DOHH2 (cell line): ENCODE measurements around the gene DSCAML1.

Experiments used
- H3F3A ChIP-seq: fragments of 200-600 bp; sonication (generic), shearing (Covaris generic); 2 replicates; pipeline ENCODE4 v1.6.0; 2016; ENCODE audit warnings: antibody characterized with exemption, mild to moderate bottlenecking; ENCODE audit not compliant: control insufficient read depth, insufficient read depth
- H3K27ac ChIP-seq: fragments of 200-600 bp; sonication (generic); 2 replicates; pipeline ENCODE4 v1.5.1; 2014; ENCODE audit warnings: low read depth, mild to moderate bottlenecking, low read length, moderate library complexity
- H3K27me3 ChIP-seq: fragments of 200-600 bp; sonication (generic); 2 replicates; pipeline ENCODE4 v1.6.1; 2014; ENCODE audit warnings: mild to moderate bottlenecking, low read length, mixed read lengths; ENCODE audit not compliant: control insufficient read depth
- H3K36me3 ChIP-seq: fragments of 200-600 bp; sonication (generic); 2 replicates; pipeline ENCODE4 v1.6.1; 2014; ENCODE audit warnings: mild to moderate bottlenecking, low read length, moderate library complexity, mixed read lengths; ENCODE audit not compliant: control insufficient read depth
- H3K4me1 ChIP-seq: fragments of 200-600 bp; sonication (generic); 2 replicates; pipeline ENCODE4 v1.6.1; 2014; ENCODE audit warnings: mild to moderate bottlenecking, low read length, mixed read lengths; ENCODE audit not compliant: control insufficient read depth
- H3K4me2 ChIP-seq: fragments of 200-600 bp; sonication (generic); 2 replicates; pipeline ENCODE4 v1.6.0; 2014; ENCODE audit warnings: mild to moderate bottlenecking, low read length, moderate library complexity
- H3K4me3 ChIP-seq: fragments of 200-600 bp; sonication (generic); 2 replicates; pipeline ENCODE4 v1.5.1; 2014; ENCODE audit warnings: mild to moderate bottlenecking, low read length, mixed read lengths
- H3K79me2 ChIP-seq: fragments of 200-600 bp; sonication (generic); 2 replicates; pipeline ENCODE4 v1.6.1; 2014; ENCODE audit warnings: mild to moderate bottlenecking, low read length, mixed read lengths; ENCODE audit not compliant: control insufficient read depth
- H3K9me2 ChIP-seq: fragments of 200-600 bp; sonication (generic); replicated peaks from 2 replicates; pipeline ENCODE4 v1.6.1; 2014; ENCODE audit warnings: mild to moderate bottlenecking, low read length, mixed read lengths; ENCODE audit not compliant: control insufficient read depth
- H3K9me3 ChIP-seq: fragments of 200-600 bp; sonication (generic); 2 replicates; pipeline ENCODE4 v1.6.1; 2014; ENCODE audit warnings: antibody characterized with exemption, low read length, mixed read lengths; ENCODE audit not compliant: control insufficient read depth, insufficient read depth
- H4K20me1 ChIP-seq: fragments of 200-600 bp; sonication (generic); 2 replicates; pipeline ENCODE4 v1.6.0; 2014; ENCODE audit warnings: low read depth, mild to moderate bottlenecking, antibody characterized with exemption, low read length, moderate library complexity; ENCODE audit not compliant: control insufficient read depth, insufficient read depth
- CTCF ChIP-seq: fragments of 200-600 bp; sonication (generic); IDR thresholded peaks from one replicate; pipeline ENCODE4 v1.5.1; 2014; ENCODE audit warnings: antibody characterized with exemption, mild to moderate bottlenecking, low read depth, low read length; ENCODE audit not compliant: poor library complexity, severe bottlenecking
- EZH2phosphoT487 ChIP-seq: fragments of 200-600 bp; sonication (generic); IDR thresholded peaks from 2 replicates; pipeline ENCODE4 v1.6.1; 2017; ENCODE audit warnings: borderline replicate concordance, mild to moderate bottlenecking, antibody characterized with exemption, low read length, moderate library complexity, mixed read lengths

Gene DSCAML1

GRCh38 chr11:117730208-117730800 lies 66.7 kb downstream of the DSCAML1 start:
- Histone ChIP-seq H3K4me2 (no peak overlapping the region), H3K79me2 (no peaks in the 10 kb centered on the region)

GRCh38 chr11:117725048-117725734 lies 71.8 kb downstream of the DSCAML1 start:
- Histone ChIP-seq H3K9me3 (no peaks in the 10 kb centered on the region), H4K20me1 (no peaks in the 10 kb centered on the region), H3F3A (no peaks in the 10 kb centered on the region), H3K4me1 (no peaks in the 10 kb centered on the region), H3K36me3 (no peaks in the 10 kb centered on the region), H3K79me2 (no peaks in the 10 kb centered on the region), H3K4me2 (no peak overlapping the region), H3K27me3 (no peaks in the 10 kb centered on the region), H3K27ac (no peak overlapping the region), H3K4me3 (no peak overlapping the region), H3K9me2 (no peaks in the 10 kb centered on the region)
- TF ChIP-seq CTCF, result no peak
- TF ChIP-seq EZH2phosphoT487, result no peak

More at GRCh38 chr11:117730208-117730800, 66.7 kb downstream of the DSCAML1 start:
- Histone ChIP-seq H3K36me3 (no peaks in the 10 kb centered on the region), H3K9me2 (no peaks in the 10 kb centered on the region), H3K4me1 (no peaks in the 10 kb centered on the region), H4K20me1 (no peaks in the 10 kb centered on the region), H3F3A (no peaks in the 10 kb centered on the region), H3K4me3 (no peak overlapping the region), H3K27me3 (no peaks in the 10 kb centered on the region), H3K27ac (no peak overlapping the region), H3K9me3 (no peaks in the 10 kb centered on the region)
- no peak for TF ChIP-seq EZH2phosphoT487
- TF ChIP-seq CTCF, result no peak

GRCh38 chr11:117724621-117725020 lies 72.4 kb downstream of the DSCAML1 start:
- Histone ChIP-seq H3K4me3 (no peak overlapping the region), H3K9me2 (no peaks in the 10 kb centered on the region), H3K9me3 (no peaks in the 10 kb centered on the region), H3K4me2 (no peak overlapping the region), H3K36me3 (no peaks in the 10 kb centered on the region), H3K79me2 (no peaks in the 10 kb centered on the region), H3K27me3 (no peaks in the 10 kb centered on the region), H3K4me1 (no peaks in the 10 kb centered on the region), H3K27ac (no peak overlapping the region), H3F3A (no peaks in the 10 kb centered on the region), H4K20me1 (no peaks in the 10 kb centered on the region)
- no peak for TF ChIP-seq EZH2phosphoT487
- TF ChIP-seq CTCF, result no peak
